ENCODE results near the gene BAX.

GRCh38 chr19:48993175-48994034 lies 38.7 kb downstream of the BAX start, which contains the start of the genes GYS1 and RUVBL2:
- peak; percentile 43; the same call in 1 of the 2 replicates for TF ChIP-seq ELF1 (IDR thresholded peaks at IDR 0.05)
- peak; percentile 81 for TF ChIP-seq CTCF (IDR thresholded peaks at IDR 0.05)
- no peak for TF ChIP-seq JUND (IDR thresholded peaks at IDR 0.05)
- TF ChIP-seq SMC3 (IDR thresholded peaks at IDR 0.05; ENCODE audit: low read depth, low read length) = no peak

Measured in SK-N-SH (cell line).